DOHH2 (cell line): Measurements from ENCODE around the gene LHFPL6.

Experiments
- CTCF ChIP-seq: fragments of 200-600 bp; sonication (generic); IDR thresholded peaks from one replicate; pipeline ENCODE4 v1.5.1; 2014; ENCODE audit warnings: antibody characterized with exemption, mild to moderate bottlenecking, low read depth, low read length; ENCODE audit not compliant: poor library complexity, severe bottlenecking
- EZH2phosphoT487 ChIP-seq: fragments of 200-600 bp; sonication (generic); IDR thresholded peaks from 2 replicates; pipeline ENCODE4 v1.6.1; 2017; ENCODE audit warnings: borderline replicate concordance, mild to moderate bottlenecking, antibody characterized with exemption, low read length, moderate library complexity, mixed read lengths

GRCh38 chr13:39515224-39515714 lies 87.7 kb downstream of the LHFPL6 start:
- TF ChIP-seq CTCF (no peak), EZH2phosphoT487 (no peak)
